SU-DHL-6 (cell line): Measurements from ENCODE around the gene FRAS1.

Experiments
- CTCF ChIP-seq: fragments of 200-600 bp; sonication (generic); IDR thresholded peaks from one replicate; pipeline ENCODE4 v1.5.1; 2017; ENCODE audit warnings: antibody characterized with exemption, mild to moderate bottlenecking, low read length, moderate library complexity; ENCODE audit not compliant: insufficient read depth, poor library complexity, severe bottlenecking
- EZH2phosphoT487 ChIP-seq: fragments of 200-600 bp; sonication (generic), shearing (Covaris generic); conservative IDR thresholded peaks from 2 replicates; pipeline ENCODE4 v1.6.1; 2018; ENCODE audit warnings: mild to moderate bottlenecking, antibody characterized with exemption, low read length, moderate library complexity, mixed read lengths

- TF ChIP-seq CTCF (no peak), EZH2phosphoT487 (no peak)
Measured at GRCh38 chr4:78149751-78150542, 92.8 kb downstream of the FRAS1 start.
